ENCODE results near the gene DDRGK1.

GRCh38 chr20:3168079-3168828, 36.2 kb downstream of the DDRGK1 start:
- TF ChIP-seq POLR2A (IDR thresholded peaks at IDR 0.05; ENCODE audit: low read length), result no peak
- no peak for TF ChIP-seq GATA1 (IDR thresholded peaks at IDR 0.05; ENCODE audit: low read depth, low read length)

Measured in erythroblast (primary cell).